Tibial artery (tissue), 4 donors: ENCODE results near the gene ELN.
A peak's percentile ranks its signal among the peaks of the same experiment; 100 is the strongest.

Experiments
- DNase-seq, 2 donors: peaks; one replicate each; pipeline ENCODE4 v3.0.0-alpha.2; 2019
- H3K27ac ChIP-seq, 2 donors: fragments of 200-600 bp; sonication (generic) in 1 of 2; 1 replicate in 1 of 2; 2 replicates in 1 of 2; pipeline ENCODE4 v1.5.1; 2018 to 2019; ENCODE audit warnings: mild to moderate bottlenecking in 1 of 2
- H3K27me3 ChIP-seq, 2 donors: fragments of 200-600 bp; sonication (generic) in 1 of 2; one replicate each; pipeline versions ENCODE4 v1.5.1 to v1.6.0; 2016 to 2019
- H3K36me3 ChIP-seq, 3 donors: fragments of 200-600 bp; sonication (generic) in 2 of 3; one replicate each; pipeline ENCODE4 v1.5.1; 2016 to 2019; ENCODE audit warnings: mild to moderate bottlenecking in 2 of 3
- H3K4me1 ChIP-seq, 4 donors: fragments of 200-600 bp; sonication (generic) in 2 of 4; 1 replicate in 3 of 4; 2 replicates in 1 of 4; pipeline ENCODE4 v1.5.1; 2016 to 2019
- H3K4me3 ChIP-seq, 2 donors: fragments of 200-600 bp; sonication (generic) in 1 of 2; 1 replicate in 1 of 2; 2 replicates in 1 of 2; pipeline ENCODE4 v1.5.1; 2018 to 2019; ENCODE audit warnings: mild to moderate bottlenecking in 2 of 2
- H3K9me3 ChIP-seq, 3 donors: fragments of 200-600 bp; sonication (generic) in 1 of 3; one replicate each; pipeline ENCODE4 v1.5.1; 2016 to 2019
- intact Hi-C: fragments of 100-400 bp; cut with DNase I; formaldehyde crosslinking; loops from one replicate; pipeline ENCODE4 v1.15.0; 2023; ENCODE audit warnings: low total_unique reads
- TF ChIP-seq, protein P1 (sequence below), 2 experiments: fragments of 200-600 bp in 1 of 2; fragments of 450-650 bp in 1 of 2; IDR thresholded peaks; one replicate each; pipeline ENCODE4 v1.5.1; 2017 to 2019; ENCODE audit warnings: antibody characterized with exemption in 2 of 2, mild to moderate bottlenecking in 1 of 2, moderate library complexity in 1 of 2

ELN gene

DNA sequence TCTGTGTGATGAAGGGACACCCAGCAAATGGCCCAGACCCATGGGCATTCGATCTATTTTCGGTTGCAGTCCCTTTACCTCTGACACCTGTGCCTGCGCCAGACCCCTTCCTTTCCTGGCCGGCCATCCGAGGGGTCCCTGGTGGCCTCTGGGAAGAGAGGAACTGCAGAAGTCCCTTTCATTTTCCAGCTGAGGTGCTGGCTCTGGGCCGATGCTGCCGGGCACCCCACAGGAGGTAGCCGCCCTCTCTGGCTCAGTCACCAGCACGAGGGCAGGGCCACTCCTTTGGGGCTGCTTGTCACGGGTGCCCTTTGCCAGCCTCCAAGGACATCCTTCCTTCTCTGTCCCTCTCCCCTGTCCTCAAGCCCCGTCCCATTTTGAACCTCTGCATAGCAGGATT, 4.2 kb upstream of the ELN start:
- peak overlapping the region; percentile 98 for H3K27ac ChIP-seq
- peak overlapping the region; percentile 4 to 26 for H3K4me3 ChIP-seq
- no peaks in the 10 kb centered on the region for H3K9me3 ChIP-seq
- intact Hi-C loops = no loop called here
- TF ChIP-seq, protein P1, sequence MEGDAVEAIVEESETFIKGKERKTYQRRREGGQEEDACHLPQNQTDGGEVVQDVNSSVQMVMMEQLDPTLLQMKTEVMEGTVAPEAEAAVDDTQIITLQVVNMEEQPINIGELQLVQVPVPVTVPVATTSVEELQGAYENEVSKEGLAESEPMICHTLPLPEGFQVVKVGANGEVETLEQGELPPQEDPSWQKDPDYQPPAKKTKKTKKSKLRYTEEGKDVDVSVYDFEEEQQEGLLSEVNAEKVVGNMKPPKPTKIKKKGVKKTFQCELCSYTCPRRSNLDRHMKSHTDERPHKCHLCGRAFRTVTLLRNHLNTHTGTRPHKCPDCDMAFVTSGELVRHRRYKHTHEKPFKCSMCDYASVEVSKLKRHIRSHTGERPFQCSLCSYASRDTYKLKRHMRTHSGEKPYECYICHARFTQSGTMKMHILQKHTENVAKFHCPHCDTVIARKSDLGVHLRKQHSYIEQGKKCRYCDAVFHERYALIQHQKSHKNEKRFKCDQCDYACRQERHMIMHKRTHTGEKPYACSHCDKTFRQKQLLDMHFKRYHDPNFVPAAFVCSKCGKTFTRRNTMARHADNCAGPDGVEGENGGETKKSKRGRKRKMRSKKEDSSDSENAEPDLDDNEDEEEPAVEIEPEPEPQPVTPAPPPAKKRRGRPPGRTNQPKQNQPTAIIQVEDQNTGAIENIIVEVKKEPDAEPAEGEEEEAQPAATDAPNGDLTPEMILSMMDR (IDR thresholded peaks at IDR 0.05) = no peak
- H3K4me1 ChIP-seq = peaks cover 3 to 71% (median 59%) of the 10 kb centered on the region in 4 donors
- peak; percentile 60 to 92 for DNase-seq
- no peaks in the 10 kb centered on the region for H3K27me3 ChIP-seq
- no peaks in the 10 kb centered on the region for H3K36me3 ChIP-seq

DNA sequence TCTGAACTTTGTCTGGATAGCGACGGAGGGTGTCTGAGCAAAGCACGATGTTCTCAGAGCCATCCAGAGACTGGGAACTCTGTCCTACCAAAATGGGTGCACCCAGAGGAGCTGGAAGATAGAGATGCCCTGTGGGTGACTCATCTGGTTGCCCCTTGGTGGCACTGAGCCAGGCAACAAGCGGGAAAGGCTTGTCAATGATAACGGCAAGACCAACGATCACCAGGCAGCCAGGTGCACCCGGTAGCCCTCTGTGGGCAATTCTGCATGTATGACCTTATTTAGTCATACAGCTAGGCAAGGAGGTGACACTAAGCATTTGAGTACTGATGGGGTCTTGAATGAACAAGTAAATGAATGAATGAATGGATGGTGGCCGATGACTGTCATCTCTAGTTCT, 2.8 kb upstream of the ELN start:
- Histone ChIP-seq H3K36me3 (no peaks in the 10 kb centered on the region), H3K27ac (peak overlapping the region; percentile 98), H3K4me1 (peaks cover 3 to 77% (median 59%) of the 10 kb centered on the region in 4 donors), H3K27me3 (no peaks in the 10 kb centered on the region), H3K9me3 (no peaks in the 10 kb centered on the region), H3K4me3 (no peak overlapping the region)
- TF ChIP-seq, protein P1 (IDR thresholded peaks at IDR 0.05) = no peak
- no peak for DNase-seq
- intact Hi-C loops = no loop called here

DNA sequence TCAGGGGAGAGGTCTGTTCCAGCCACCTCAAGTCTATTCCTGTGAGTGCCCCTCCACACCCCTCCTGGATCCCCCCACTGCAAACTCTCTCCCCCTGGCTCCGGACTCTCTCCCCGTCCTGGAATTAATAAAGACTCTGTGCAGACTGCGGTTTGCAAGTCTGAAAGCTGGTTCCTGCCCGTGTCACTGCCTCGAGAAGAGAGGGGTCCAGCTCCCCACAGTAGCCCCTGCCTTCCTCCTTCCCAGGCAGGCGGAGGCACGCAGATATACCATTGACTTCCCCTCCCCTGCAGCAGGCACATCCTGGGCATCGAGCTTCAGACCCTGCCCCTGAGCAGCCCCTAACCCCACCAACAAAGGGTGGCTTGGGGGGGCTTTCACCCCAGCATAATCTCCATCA, 2.2 kb upstream of the ELN start:
- intact Hi-C loops = loop anchor here (2.0 kb wide), 1 partner anchor 159 kb away; no protein-coding TSS in a partner anchor
- Histone ChIP-seq H3K27me3 (no peaks in the 10 kb centered on the region), H3K4me1 (peaks cover 3 to 81% (median 60%) of the 10 kb centered on the region in 4 donors), H3K9me3 (no peaks in the 10 kb centered on the region), H3K4me3 (no peak overlapping the region), H3K27ac (peak overlapping the region; percentile 98), H3K36me3 (peaks cover 0 to under 1% (median 0%) of the 10 kb centered on the region in 3 donors)
- TF ChIP-seq, protein P1 (IDR thresholded peaks at IDR 0.05) = no peak
- DNase-seq = no peak

DNA sequence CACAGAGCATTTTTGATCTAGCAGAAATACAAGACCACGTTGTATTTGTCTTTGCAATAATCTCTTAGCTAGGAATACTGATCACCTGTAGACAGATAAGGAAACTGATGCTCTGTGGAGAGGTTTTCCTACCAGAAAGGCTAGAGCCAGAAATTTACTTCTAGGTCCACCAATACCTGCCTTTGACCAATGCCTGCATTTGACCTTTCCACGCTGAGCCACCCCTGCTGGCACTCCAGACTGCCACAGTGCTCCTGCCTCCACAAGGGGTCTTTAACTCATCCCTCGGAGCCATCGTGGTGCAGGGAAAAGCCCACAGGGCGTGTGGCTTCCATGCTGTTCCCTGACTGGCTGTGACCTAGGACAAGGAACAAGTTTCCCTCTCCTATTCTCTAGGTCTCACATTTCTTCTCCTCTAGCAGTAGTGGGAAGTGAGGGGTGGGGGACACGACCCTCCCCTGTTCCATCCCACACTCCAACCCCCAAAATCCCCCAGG, 1.5 kb upstream of the ELN start:
- Histone ChIP-seq H3K27me3 (no peaks in the 10 kb centered on the region), H3K27ac (peak overlapping the region; percentile 98), H3K4me1 (peaks cover 3 to 89% (median 67%) of the 10 kb centered on the region in 4 donors), H3K9me3 (no peaks in the 10 kb centered on the region), H3K36me3 (peaks cover 0 to 4% (median 0%) of the 10 kb centered on the region in 3 donors), H3K4me3 (no peak overlapping the region)
- intact Hi-C loops = loop anchor here (2.0 kb wide), 1 partner anchor 160 kb away; no protein-coding TSS in a partner anchor
- TF ChIP-seq, protein P1 (IDR thresholded peaks at IDR 0.05) = no peak
- DNase-seq = no peak

DNA sequence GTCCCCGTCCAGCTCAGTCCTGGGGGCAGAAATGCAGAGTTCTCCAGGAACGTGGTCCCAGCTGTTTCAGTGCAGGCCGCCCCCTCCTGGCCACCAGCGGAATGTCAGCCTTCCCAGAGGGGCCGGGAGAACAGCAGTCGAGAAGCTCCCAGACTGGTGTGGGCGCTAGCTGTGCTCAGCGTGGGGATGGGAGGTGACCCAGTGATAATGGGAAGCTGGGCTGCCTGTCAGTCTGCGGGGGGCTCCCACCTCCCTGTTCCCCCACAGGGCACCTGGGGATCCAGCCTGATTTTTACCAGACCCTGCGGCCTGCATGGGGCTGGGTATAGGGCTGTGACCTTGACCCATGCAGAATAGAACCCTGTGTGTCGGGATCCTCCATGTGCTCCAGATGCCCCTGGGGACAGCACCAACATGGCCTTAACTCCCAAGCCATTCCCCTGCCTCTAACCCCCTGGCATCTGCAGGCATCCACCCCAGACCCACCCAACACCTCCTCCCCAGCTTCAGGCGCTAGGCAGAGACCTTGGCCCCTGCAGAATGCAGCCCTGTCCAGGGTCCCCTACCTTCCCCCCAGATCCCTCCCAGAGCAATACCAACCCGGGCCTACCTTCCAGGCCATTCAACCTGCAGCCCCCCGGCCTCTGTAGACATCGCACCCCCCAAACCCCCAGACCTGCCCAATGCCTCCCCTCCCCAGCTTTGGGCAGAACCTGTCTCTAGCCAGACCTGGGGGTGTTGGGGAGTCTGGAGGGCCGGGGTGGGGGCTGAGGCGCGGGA, 880 bp upstream of the ELN start:
- intact Hi-C loops = loop anchor here (2.0 kb wide), 1 partner anchor 160 kb away; no protein-coding TSS in a partner anchor
- H3K4me3 ChIP-seq = peak overlapping the region; percentile 80 to 93
- no peaks in the 10 kb centered on the region for H3K27me3 ChIP-seq
- peaks cover 3 to 89% (median 67%) of the 10 kb centered on the region in 4 donors for H3K4me1 ChIP-seq
- H3K9me3 ChIP-seq = no peaks in the 10 kb centered on the region
- peaks cover 0 to 4% (median 0%) of the 10 kb centered on the region in 3 donors for H3K36me3 ChIP-seq
- H3K27ac ChIP-seq = peak overlapping the region; percentile 98
- DNase-seq = peak; percentile 92 to 94
- TF ChIP-seq, protein P1 (IDR thresholded peaks at IDR 0.05) = peak; percentile 98 to 99
